NCI-H128 (cell line): ENCODE data around the gene ITGAL.
"Not testable (repeated sequence)": the region's sequence is repeated elsewhere in the genome, so short reads cannot be mapped to it uniquely, and the experiment has no call there.

ENCODE experiments used
- DNase-seq: peaks from one replicate; lab custom pipeline; 2025; ENCODE audit not compliant: unreplicated experiment; lab: John Stamatoyannopoulos, UW

The ITGAL gene

GRCh38 chr16:30491744-30492308, 19.3 kb downstream of the ITGAL start:
- no peak for DNase-seq

- no peak for DNase-seq
These were observed 21.5 kb downstream of the ITGAL start for GRCh38 chr16:30493941-30494488.

- DNase-seq, result no peak
These were observed 22.2 kb downstream of the ITGAL start for GRCh38 chr16:30494709-30495108.

GRCh38 chr16:30499284-30499683, 26.7 kb downstream of the ITGAL start:
- DNase-seq, result no peak

GRCh38 chr16:30503403-30504296, 31.1 kb downstream of the ITGAL start:
- DNase-seq, result no peak

- DNase-seq, result no peak
These were observed 36.7 kb downstream of the ITGAL start for GRCh38 chr16:30509081-30509765.

GRCh38 chr16:30510376-30510938, 37.9 kb downstream of the ITGAL start:
- DNase-seq, result no peak

- no peak for DNase-seq
These were observed 39.0 kb downstream of the ITGAL start for GRCh38 chr16:30511509-30511908.

GRCh38 chr16:30515275-30515674, 42.7 kb downstream of the ITGAL start:
- DNase-seq, result no peak

GRCh38 chr16:30518552-30518951, 46.0 kb downstream of the ITGAL start:
- no peak for DNase-seq

- no peak for DNase-seq
These were observed 46.8 kb downstream of the ITGAL start for GRCh38 chr16:30519120-30520049.

GRCh38 chr16:30521476-30521872, 48.9 kb downstream of the ITGAL start:
- DNase-seq, result no peak

GRCh38 chr16:30521873-30522641, 49.5 kb downstream of the ITGAL start:
- DNase-seq, result no peak

- DNase-seq, result not testable (repeated sequence)
These were observed 50.3 kb downstream of the ITGAL start for GRCh38 chr16:30522702-30523463.

GRCh38 chr16:30523768-30524574, 51.4 kb downstream of the ITGAL start:
- no peak for DNase-seq

GRCh38 chr16:30524575-30525568, 52.3 kb downstream of the ITGAL start:
- no peak for DNase-seq

GRCh38 chr16:30525844-30526136, 53.2 kb downstream of the ITGAL start:
- no peak for DNase-seq
